ENCODE results near the gene IFI44L.
A peak's percentile ranks its signal among the peaks of the same experiment; 100 is the strongest.

IFI44L gene

DNA sequence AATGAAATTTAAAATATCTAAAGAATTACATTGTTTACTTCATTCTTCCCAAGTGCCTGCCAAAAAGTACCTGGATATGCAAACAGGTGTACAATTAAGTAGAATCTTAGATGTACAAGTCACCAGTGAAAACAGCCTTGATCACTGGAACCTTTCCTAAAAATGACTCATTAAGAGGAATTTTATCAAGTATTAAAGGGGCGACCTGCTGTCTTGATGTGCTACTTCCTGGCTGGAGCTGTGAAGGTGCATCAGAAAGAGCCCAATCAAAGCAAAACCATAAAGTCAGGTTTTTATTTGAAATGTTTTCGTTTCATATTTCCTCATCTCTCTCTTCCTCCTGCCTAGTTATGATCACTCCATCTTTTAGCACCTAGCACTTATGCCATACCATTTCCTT, 62.8 kb downstream of the IFI44L start:
- in situ Hi-C loops (cut with MboI; ENCODE audit: low pct_unique_long_range_greater_than_20kb, low sequenced_read_pairs, unreplicated experiment), result no loop called here
- TF ChIP-seq, protein P1, sequence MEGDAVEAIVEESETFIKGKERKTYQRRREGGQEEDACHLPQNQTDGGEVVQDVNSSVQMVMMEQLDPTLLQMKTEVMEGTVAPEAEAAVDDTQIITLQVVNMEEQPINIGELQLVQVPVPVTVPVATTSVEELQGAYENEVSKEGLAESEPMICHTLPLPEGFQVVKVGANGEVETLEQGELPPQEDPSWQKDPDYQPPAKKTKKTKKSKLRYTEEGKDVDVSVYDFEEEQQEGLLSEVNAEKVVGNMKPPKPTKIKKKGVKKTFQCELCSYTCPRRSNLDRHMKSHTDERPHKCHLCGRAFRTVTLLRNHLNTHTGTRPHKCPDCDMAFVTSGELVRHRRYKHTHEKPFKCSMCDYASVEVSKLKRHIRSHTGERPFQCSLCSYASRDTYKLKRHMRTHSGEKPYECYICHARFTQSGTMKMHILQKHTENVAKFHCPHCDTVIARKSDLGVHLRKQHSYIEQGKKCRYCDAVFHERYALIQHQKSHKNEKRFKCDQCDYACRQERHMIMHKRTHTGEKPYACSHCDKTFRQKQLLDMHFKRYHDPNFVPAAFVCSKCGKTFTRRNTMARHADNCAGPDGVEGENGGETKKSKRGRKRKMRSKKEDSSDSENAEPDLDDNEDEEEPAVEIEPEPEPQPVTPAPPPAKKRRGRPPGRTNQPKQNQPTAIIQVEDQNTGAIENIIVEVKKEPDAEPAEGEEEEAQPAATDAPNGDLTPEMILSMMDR (IDR thresholded peaks at IDR 0.05; ENCODE audit: extremely low read depth, insufficient read depth, missing control alignments), result no peak
- no peak for DNase-seq (ENCODE audit: low spot score)

DNA sequence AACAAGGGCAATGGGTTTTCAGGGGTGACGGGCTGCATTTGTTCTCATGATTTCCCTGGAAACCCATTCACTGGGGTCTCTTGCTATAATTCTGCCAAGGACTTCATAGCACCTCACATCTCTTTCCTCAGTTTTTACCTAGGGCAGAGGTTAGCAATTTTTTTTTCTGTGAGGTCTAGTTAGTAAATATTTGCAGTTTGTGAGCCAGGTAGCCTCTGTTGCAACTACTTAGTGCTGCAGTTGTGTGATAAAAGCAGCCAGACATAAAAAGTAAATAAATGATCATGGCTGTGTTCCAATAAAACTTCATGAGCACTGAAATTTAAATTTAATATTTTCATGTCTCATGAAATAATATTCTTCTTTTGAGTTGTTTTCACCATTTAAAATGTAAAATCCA, 67.1 kb downstream of the IFI44L start:
- TF ChIP-seq, protein P1 (IDR thresholded peaks at IDR 0.05; ENCODE audit: extremely low read depth, insufficient read depth, missing control alignments), result no peak
- in situ Hi-C loops (cut with MboI; ENCODE audit: low pct_unique_long_range_greater_than_20kb, low sequenced_read_pairs, unreplicated experiment), result no loop called here

DNA sequence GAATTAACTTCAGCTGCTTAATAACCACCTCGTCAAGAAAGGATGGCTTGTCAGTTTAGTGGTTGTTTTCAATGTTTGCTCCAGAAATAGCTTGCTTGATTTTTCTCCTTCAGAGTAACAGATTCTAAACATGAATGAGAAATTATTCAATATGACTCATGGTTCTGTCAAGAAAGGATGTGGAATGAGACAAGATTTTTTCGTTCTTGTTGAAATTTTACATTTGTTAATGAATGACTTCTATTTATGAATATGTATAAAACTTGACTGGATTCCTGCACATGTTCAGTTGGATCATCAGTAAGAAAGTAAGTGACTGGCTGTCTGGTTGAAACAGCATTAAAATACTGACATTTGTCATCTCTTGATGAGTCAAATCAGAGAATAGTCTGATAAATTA, 67.7 kb downstream of the IFI44L start:
- in situ Hi-C loops (cut with MboI; ENCODE audit: low pct_unique_long_range_greater_than_20kb, low sequenced_read_pairs, unreplicated experiment), result no loop called here
- TF ChIP-seq, protein P1 (IDR thresholded peaks at IDR 0.05; ENCODE audit: extremely low read depth, insufficient read depth, missing control alignments), result no peak
- no peak for DNase-seq (ENCODE audit: low spot score)

More for the DNA sequence above, 67.1 kb downstream of the IFI44L start:
- DNase-seq (ENCODE audit: low spot score), result no peak

DNA sequence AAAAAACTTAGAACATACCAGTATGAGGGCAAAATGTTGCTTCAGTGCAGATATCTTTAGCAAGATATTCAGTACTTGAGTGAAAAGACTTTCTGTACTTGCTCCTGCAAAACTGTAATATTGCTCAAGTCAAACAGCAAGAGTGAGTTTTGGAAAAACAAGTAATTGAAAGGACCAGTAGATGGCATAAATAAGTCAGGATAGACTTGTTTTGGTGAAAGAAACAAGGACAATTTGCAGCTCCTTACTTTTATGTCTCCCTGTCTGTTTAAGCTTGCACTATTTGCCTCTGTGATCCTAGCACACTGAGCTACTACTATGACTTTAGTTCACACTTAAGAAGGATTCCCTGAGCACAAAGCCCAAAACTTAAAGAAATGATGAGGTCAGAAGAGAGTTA, 68.4 kb downstream of the IFI44L start:
- in situ Hi-C loops (cut with MboI; ENCODE audit: low pct_unique_long_range_greater_than_20kb, low sequenced_read_pairs, unreplicated experiment), result no loop called here
- peak; percentile 6 for DNase-seq (ENCODE audit: low spot score)
- TF ChIP-seq, protein P1 (IDR thresholded peaks at IDR 0.05; ENCODE audit: extremely low read depth, insufficient read depth, missing control alignments), result no peak

DNA sequence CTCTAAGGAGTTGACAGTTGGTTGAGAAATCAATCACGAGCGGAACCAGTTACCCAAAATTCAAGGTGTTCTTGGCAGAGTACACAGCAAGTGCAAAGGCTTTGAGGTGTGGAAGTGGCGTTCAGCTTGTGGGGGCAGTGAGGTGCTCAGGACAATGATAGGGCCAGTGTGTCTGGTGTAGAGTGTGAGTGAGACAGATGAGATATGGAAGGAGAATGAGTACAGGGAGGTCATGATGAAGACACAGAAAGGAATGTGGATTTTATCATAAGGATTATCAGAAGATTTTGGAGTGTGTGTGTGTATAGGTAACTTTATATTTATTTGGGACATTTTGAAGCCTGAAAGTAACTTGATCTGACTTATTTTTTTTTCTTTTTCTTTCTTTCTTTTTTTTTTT, 70.3 kb downstream of the IFI44L start:
- TF ChIP-seq, protein P1 (IDR thresholded peaks at IDR 0.05; ENCODE audit: extremely low read depth, insufficient read depth, missing control alignments), result no peak
- in situ Hi-C loops (cut with MboI; ENCODE audit: low pct_unique_long_range_greater_than_20kb, low sequenced_read_pairs, unreplicated experiment), result no loop called here
- DNase-seq (ENCODE audit: low spot score), result no peak

DNA sequence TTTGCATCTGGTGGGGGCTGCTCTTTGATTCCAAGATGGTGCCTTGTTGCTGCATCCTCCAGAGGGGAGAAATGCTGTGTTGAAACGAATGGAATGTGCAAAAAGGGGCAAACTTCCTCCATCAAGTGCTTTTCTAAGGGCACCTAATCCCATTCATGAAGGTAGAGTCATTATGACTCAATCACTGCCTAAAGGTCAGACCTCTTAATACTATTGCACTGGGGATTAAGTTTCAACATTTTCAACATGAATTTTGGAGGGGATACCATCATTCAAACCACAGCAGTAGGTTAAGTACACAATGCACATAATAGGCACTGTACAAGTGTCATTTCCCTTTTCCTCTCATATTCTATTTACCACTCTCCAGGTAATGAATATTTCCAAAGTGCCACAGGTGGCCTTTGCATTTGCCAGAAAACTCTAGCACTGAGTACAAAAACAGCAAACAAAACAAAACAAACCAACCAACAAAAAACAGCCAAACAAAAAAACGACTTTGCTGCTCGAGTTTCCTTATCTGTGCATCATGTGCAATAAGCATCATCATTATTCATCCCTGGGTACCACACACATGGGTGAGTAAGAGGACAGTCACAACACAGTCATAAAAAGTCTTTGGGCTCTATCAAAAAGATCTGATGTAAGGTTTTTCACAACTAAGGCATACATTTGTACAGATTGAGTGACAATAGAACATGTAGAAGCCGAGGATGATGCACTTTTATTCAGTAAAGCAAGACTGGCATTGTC, 71.9 kb downstream of the IFI44L start:
- no peak for DNase-seq (ENCODE audit: low spot score)
- TF ChIP-seq, protein P1 (IDR thresholded peaks at IDR 0.05; ENCODE audit: extremely low read depth, insufficient read depth, missing control alignments), result no peak
- in situ Hi-C loops (cut with MboI; ENCODE audit: low pct_unique_long_range_greater_than_20kb, low sequenced_read_pairs, unreplicated experiment), result no loop called here

Measured in GM13977 (cell line).